GM18505 (cell line): ENCODE measurements around the gene HFE.
"Not testable (repeated sequence)": the region's sequence is repeated elsewhere in the genome, so short reads cannot be mapped to it uniquely, and the experiment has no call there.

Experiments
- ATAC-seq: cut with Tn5 transposase; IDR thresholded peaks from one replicate; pipeline ENCODE4 v1.9.1; 2021; ENCODE audit not compliant: unreplicated experiment
- POLR2A ChIP-seq: IDR thresholded peaks from 4 replicates; pipeline ENCODE4 v1.6.1; 2011; ENCODE audit warnings: borderline replicate concordance; ENCODE audit not compliant: insufficient read depth, insufficient read length; ENCODE audit errors: extremely low read depth

HFE gene

GRCh38 chr6:26054781-26055718 lies 32.2 kb upstream of the HFE start:
- peak; percentile 51 for ATAC-seq
- peak; percentile 99 for TF ChIP-seq POLR2A

DNA sequence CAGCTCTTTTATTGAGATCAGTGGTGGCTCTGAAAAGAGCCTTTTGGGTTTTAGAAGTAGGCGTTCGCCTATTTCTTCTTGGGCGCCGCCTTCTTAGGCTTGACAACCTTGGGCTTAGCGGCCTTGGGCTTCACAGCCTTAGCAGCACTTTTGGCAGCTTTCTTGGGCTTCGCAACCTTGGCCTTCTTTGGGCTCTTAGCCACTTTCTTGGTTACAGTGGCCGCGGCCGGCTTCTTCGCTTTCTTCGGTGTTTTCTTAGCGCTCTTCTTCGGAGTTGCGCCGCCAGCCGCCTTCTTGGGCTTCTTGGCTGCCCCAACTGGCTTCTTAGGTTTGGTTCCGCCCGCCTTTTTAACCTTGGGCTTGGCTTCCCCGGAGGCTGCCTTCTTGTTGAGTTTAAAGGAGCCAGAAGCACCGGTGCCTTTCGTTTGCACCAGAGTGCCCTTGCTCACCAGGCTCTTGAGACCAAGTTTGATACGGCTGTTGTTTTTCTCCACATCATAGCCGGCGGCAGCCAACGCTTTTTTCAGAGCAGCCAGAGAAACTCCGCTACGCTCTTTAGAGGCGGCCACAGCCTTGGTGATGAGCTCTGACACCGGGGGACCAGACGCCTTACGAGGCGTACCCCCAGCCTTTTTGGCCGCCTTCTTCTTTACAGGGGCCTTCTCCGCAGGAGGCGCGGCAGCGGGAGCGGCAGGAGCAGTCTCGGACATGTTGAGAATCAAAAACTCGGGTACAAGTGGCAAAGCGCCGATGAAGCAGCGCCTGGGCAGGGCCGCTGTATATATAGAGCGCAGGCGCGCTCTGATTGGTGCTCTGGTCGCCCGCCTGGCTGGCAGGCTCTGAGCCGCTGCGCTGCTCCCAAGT lies 31.3 kb upstream of the HFE start:
- peak; percentile 98 for TF ChIP-seq POLR2A
- ATAC-seq: peak; percentile 67

- ATAC-seq: no peak
- TF ChIP-seq POLR2A: no peak
These were observed 30.5 kb upstream of the HFE start for GRCh38 chr6:26056583-26057350.

- no peak for TF ChIP-seq POLR2A
- no peak for ATAC-seq
These were observed 29.3 kb upstream of the HFE start for GRCh38 chr6:26057899-26058298.

DNA sequence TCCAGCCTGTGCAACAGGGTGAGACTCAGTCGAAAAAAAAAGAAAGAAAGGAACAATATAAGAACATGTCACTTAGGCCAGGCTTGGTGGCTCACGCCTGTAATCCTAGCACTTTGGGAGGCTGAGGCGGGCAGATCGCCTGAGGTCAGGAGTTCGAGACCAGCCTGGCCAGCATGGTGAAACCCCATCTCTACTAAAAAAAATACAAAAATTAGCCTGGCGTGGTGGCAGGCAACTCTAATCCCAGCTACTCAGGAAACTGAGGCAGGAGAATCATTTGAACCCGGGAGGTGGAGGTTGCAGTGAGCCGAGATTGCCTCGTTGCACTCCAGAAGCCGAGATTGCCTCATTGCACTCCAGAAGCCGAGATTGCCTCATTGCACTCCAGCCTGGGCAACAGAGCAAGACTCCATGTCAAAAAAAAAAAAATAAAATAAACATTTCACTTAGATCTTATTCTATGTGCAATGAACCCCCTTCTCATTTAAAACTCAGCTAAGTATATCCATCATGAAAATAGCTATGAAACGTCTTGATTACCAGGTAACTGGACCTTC lies 28.7 kb upstream of the HFE start:
- not testable (repeated sequence) for ATAC-seq

DNA sequence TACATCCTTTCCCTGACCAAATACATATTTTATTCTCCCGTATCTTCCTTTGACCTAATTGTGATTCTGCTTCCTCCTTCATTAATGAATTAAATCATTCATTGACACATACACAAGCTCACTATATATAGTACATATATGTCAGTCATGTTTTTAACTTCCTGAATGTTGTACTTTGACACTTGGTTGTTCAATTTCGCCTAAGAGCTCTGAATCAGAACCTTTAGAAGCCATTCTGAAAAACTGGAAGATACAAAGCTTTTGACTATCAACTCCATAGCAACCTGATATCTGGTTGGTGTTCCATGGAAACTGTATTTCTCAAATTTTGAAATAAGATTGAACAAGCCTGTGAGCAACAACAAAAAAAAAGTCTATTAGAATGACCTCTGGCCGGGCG lies 27.3 kb upstream of the HFE start:
- ATAC-seq: no peak
- no peak for TF ChIP-seq POLR2A

GRCh38 chr6:26064619-26065257 lies 22.5 kb upstream of the HFE start:
- ATAC-seq: no peak
- no peak for TF ChIP-seq POLR2A

GRCh38 chr6:26065952-26066380 lies 21.3 kb upstream of the HFE start:
- peak; percentile 82 for ATAC-seq
- TF ChIP-seq POLR2A: no peak

GRCh38 chr6:26067367-26067766 lies 19.9 kb upstream of the HFE start:
- ATAC-seq: no peak
- TF ChIP-seq POLR2A: no peak

- ATAC-seq: no peak
These were observed 19.2 kb upstream of the HFE start for GRCh38 chr6:26068036-26068435.

DNA sequence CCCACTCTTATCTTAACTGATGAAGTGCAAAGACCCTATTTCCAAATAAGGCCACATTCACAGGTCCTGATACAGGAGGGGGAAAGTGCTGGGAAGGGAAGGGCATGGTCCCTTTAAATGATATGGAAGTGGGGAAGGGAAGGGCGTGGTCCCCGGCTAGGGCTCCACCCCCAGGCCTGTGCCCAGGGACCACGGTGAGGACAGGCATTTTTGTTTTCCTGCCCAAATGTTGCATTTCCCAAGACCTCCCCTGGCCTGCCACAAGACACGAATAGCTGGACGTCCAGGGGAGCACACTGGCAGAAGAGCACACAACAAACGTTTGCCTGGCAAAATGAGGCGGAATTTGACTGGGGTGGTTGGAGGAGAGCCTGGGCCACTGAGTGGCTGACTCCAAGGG lies 16.1 kb upstream of the HFE start:
- TF ChIP-seq POLR2A: no peak
- no peak for ATAC-seq

More at GRCh38 chr6:26068036-26068435, 19.2 kb upstream of the HFE start:
- no peak for TF ChIP-seq POLR2A

DNA sequence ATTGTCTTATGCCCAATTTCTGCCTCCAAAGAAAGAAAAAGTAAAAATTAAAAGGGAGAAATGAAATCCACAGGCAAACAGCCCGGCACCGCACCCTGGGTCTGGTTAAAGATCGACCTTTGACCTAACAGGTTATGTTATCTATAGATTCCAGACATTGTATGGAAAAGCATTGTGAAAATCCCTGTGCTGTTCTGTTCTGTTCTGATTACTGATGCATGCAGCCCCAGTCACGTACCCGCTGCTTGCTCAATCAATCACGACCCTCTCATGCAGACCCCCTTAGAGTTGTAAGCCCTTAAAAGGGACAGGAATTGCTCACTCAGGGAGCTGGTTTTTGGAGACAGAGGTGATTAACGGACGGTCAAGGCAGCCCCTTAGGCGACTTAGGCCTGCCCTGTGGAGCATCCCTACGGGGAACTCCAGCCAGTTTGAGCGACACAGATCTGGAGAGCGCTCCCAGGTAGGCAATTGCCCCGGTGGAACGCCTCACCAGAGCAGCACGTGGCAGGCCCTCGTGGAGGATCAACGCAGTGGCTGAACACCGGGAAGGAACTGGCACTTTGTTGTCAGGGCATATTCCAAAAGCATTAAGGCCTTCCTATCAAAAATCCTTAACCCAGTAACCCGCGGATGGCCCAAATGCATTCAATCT lies 12.0 kb upstream of the HFE start:
- TF ChIP-seq POLR2A: no peak
- no peak for ATAC-seq

DNA sequence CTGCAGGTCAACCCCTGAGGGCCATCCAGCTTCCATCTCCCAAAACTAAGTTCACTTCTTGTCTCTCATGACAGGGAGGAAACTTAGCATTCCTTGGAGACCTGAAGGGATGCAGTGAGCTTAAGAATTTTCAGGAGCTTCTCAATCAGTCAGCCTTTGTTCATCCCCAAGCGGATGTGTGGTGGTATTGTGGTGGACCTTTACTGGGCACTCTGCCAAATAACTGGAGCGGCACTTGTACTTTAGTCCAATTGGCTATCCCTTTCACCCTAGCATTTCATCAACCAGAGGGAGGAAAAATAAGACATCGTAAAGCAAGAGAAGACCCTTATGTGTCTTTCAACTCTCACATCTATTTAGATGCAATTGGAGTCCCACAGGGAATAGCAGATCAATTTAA lies 9.2 kb upstream of the HFE start:
- not testable (repeated sequence) for ATAC-seq

DNA sequence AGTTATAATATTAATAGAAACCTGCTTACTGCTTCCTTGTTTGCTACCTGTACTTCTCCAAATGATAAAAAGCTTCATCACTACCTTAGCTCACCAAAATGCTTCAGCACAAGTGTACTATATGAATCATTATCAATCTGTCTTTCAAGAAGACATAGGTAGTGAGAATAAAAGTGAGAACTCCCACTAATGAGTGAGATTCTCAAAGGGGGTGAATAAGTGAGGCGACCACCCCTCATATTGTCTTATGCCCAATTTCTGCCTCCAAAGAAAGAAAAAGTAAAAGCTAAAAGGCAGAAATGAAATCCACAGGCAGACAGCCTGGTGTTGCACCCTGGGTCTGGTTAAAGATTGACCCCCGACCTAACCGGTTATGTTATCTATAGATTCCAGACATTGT lies 6.1 kb upstream of the HFE start:
- ATAC-seq: not testable (repeated sequence)
